GM21528 (cell line): ENCODE data around the gene VCAM1.
"Not testable (repeated sequence)": the region's sequence is repeated elsewhere in the genome, so short reads cannot be mapped to it uniquely, and the experiment has no call there.

Experiments used
- ATAC-seq: cut with Tn5 transposase; IDR thresholded peaks from one replicate; pipeline ENCODE4 v1.9.1; 2021; ENCODE audit warnings: mild to moderate bottlenecking, moderate library complexity; ENCODE audit not compliant: unreplicated experiment, low FRiP score

Gene VCAM1

DNA sequence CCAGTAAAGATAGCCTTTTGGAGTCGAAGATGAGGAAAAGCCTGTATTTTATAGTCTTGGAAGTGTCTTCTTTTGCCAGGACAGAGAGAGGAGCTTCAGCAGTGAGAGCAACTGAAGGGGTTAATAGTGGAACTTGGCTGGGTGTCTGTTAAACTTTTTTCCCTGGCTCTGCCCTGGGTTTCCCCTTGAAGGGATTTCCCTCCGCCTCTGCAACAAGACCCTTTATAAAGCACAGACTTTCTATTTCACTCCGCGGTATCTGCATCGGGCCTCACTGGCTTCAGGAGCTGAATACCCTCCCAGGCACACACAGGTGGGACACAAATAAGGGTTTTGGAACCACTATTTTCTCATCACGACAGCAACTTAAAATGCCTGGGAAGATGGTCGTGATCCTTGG is at the start of gene VCAM1:
Gene VCAM1, plus strand, starts transcription at position 253 of the 400 bp plus-strand sequence. Its CDS starts 119 bp downstream, at position 372.
- ATAC-seq = no peak

DNA sequence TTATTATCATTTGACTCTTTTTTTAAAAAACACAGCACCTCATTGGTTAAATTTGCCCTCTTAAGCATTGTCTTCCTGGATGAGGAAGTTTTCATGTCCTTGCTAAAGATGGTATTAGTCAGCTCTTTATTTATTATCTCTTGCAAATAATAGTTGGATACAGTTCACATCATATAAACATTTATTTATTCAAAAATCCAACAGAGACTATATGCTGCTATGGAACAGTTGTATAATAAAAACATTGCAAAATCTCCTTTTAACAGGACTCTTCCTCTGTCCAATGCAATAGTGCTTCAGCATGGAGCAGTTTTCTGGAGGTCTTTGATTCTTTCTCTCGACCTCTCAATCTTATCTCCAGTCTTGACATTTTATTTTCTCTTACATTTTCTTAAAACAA is 49.5 kb upstream of the VCAM1 start:
- ATAC-seq = no peak

DNA sequence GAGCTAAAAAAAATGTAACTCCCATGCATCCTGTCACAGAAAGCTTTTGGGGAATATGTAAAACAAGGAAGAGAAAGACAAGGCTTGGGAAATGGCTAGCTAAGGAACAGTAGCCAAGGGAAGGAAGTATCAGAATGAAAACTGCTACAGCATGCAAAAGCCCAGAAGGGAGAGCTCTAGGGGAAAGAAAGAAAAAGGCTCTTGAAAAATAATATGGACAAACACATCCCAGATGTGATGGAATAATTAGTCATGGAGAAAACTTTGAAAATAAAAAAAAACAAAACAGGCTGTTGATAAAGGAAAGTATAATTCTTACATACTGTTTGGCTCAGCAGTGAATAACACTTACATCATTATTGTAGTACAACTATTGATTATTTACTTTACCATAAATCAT is 47.9 kb upstream of the VCAM1 start:
- ATAC-seq = no peak

DNA sequence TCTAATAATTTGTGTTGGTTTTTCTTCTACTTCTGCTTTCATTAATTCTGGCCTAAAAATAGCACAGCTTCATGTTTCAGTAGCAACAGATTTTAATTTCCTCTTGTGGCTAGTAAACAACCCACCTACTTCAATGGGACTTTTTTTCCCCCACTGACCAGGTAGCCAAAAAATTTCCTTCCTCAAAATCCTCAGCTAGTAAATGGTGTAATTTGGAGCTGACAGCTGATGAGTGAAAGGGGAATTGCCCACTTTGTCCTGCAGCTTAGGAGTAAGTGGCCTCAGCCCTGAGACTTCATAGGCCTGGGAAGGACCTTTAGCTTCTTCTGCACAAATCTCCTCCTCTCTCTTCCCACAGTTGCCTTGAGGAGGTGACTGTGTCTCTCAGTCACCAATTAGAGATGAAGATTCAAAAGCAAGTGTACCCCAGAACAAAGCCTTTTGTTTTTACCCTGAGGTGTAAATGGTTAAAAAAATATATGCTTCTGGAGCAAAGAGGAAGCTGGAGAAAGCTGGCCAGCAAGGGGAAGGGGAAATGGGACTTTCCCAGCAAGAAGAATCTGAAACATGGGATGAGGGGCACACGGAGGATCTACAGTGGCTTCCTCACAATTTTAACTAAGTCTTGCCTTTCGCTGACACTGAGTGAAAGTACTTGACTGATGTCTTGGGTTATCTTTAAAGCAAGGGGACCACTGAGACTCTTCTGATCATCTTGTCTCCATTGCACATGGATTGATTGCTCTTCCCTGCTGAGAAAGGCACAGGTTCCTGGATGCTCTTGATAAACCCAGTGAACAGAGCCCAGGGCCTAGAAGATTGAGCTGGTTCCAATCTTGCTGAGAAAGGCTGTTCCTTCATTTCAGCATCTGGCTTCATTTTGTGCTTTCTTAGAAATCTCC is 35.8 kb upstream of the VCAM1 start:
- no peak for ATAC-seq

- no peak for ATAC-seq
These were observed 19.8 kb upstream of the VCAM1 start for GRCh38 chr1:100699744-100700143.

DNA sequence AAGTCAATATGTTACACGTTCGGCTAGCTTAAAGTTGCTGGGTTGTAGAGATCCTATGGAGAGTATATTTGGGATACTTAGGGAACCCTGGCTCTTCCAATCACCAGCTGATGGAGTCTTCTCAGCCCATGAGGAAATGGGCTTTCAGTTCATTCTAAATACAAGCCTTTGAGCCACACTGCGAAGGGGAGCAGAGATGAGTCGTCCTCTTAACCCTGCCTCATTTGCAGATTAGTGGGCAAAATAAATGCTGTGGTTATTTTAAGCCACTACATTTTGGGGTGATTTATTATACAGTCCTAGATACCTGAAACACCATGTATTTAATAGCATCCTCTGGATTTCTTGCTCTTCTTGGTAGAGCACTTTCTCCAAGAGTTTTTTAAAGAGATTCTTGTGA is 19.0 kb upstream of the VCAM1 start:
- ATAC-seq = no peak

DNA sequence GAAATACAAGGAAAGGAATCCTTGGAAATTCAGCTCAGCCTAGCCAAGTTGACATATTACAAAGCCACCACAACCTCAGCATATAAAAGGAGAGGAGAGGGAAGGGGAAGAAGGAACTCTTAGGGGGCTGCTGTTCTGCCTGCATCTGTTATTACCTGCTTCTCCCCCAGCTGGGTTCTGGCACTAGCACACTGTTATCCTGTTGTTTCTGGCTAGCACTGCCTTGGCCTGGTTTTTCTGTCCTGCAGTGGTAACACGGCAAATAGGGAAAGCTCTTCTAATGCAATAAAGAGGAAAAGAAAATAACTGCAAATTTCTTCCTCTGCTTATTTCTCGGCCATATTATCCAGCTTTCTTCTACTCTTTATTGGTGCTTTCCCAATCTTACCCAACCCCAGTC is 16.5 kb upstream of the VCAM1 start:
- no peak for ATAC-seq

DNA sequence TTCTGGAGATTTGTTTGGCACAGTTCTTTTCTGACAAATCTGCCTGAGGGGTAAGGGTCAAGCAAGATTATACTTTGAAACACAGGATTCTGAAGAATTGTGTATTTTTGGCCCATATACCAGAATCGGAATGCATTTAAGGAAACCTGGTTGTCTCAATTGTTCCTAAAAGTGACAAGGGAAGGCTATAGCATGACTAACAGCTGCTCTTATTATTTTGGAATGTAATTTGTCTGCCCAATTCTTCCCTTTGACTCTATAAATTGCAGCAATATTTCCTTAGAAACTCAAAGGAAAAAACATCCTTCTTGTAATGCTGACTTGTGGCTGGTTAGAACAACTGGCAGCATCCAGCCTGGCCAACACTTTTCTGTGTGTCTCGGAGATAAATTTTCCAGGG is 15.8 kb upstream of the VCAM1 start:
- no peak for ATAC-seq

- ATAC-seq = no peak
These were observed 15.1 kb upstream of the VCAM1 start for GRCh38 chr1:100704473-100704872.

- ATAC-seq = no peak
These were observed 13.2 kb upstream of the VCAM1 start for GRCh38 chr1:100706296-100706695.

DNA sequence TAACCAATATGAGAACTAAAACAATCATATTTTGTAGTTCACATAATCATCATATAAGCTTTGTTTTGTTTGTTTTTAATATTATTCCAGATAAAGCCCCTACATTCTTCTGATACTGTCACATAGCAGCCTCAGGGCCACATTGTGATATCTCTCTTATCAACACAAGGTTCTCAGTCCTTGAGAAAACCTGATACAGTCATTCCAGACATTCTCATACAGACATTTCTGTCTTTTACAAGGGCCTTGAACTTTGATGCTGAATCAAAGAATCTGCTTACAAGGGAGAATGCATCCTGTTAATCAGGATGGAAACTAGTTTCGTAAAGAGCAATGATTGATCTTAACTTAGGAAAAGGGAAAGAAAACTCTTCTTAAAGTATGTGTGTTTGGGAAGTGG is 12.7 kb upstream of the VCAM1 start:
- ATAC-seq = no peak

GRCh38 chr1:100708476-100709062 is 11.0 kb upstream of the VCAM1 start:
- no peak for ATAC-seq

- ATAC-seq = no peak
These were observed 8.4 kb upstream of the VCAM1 start for GRCh38 chr1:100710906-100711682.

DNA sequence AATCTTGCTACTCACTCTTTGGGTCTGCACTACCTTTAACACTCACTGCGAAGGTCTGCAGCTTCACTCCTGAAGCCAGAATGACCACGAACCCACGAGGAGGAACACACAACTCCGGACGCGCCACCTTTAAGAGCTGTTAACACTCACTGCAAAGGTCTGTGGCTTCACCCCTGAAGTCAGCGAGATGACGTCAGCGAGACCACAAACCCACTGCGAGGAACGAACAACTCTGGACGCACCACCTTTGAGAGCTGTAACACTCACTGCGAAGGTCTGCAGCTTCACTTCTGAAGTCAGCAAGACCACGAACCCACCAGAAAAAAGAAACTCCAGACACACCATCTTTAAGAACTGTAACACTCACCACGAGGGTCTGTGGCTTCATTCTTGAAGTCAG is 6.5 kb upstream of the VCAM1 start:
- ATAC-seq = not testable (repeated sequence)

- no peak for ATAC-seq
These were observed 5.9 kb upstream of the VCAM1 start for GRCh38 chr1:100713626-100714025.

GRCh38 chr1:100714599-100714998 is 4.9 kb upstream of the VCAM1 start:
- no peak for ATAC-seq

DNA sequence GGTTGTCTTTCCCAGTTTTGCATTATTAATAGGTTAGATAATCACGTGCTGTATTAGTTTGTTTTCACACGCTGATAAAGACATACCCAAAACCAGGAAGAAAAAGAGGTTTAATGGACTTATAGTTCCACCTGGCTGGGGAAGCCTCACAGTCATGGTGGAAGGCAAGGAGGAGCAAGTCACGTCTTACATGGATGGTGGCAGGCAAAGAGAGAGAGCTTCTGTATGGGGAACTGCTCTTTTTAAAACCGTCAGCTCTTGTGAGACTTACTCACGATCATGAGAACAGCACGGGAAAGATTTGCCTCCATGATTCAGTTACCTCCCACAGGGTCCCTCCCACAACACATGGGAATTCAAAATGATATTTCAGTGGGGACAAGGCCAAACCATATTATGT is 2.3 kb upstream of the VCAM1 start:
- ATAC-seq = no peak

GRCh38 chr1:100718581-100718980 is 961 bp upstream of the VCAM1 start:
- no peak for ATAC-seq

DNA sequence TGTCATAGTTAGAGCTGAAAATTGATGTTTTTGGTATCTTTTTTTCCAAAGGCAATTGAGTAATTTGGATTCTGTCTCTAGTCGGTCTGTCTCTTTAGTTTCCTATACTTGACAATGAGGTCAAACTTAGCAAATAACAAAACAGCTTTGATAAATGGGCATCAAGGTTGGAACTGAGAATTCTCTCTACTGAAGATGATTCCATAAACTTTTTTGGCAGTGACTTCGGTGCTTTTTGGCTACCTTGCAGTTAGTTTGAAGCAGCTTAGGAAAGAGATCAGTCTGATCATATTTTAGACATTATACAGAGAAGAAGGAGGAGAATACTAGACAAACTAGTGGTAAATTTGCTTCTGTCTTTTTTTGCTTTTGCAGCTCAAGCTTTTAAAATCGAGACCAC is 559 bp downstream of the VCAM1 start:
- ATAC-seq = no peak

- no peak for ATAC-seq
These were observed 1.2 kb downstream of the VCAM1 start for GRCh38 chr1:100720751-100721150.

GRCh38 chr1:100721526-100722207 is 2.1 kb downstream of the VCAM1 start:
- ATAC-seq = no peak
